HepG2 (cell line): ENCODE data around the gene CCR2. TPM values are rescaled to one million over a fixed set of nuclear protein-coding genes. Genes with fewer than 3 reads are reported as not detected.

Source experiments
- ATAC-seq: fragments of 200-7000 bp; cut with Tn5 transposase; 3 replicates; pipeline ENCODE4 v1.9.1; 2020; ENCODE audit warnings: mild to moderate bottlenecking, moderate library complexity
- BruUV-seq: library from RNA; stranded (reverse); fragments of 400-500 nt; replicated peaks from 2 replicates; lab custom pipeline; 2021; lab: Mats Ljungman, UMichigan
- CTCF ChIA-PET: fragments of 300-600 bp; formaldehyde crosslinking; extraction: SDS; loops from one replicate; lab custom pipeline; 2021; ENCODE audit warnings: low total read pairs, inconsistent platforms, low intra/inter-chr PET ratio; lab: Yijun Ruan, JAX
- POLR2A ChIA-PET: fragments of 350-600 bp; sonication (Branson Sonifier 250); formaldehyde crosslinking; loops from one replicate; lab custom pipeline; 2020; ENCODE audit warnings: antibody characterized with exemption, inconsistent platforms; lab: Yijun Ruan, JAX
- DNase-seq: peaks from one replicate; pipeline ENCODE4 v3.0.0-alpha.2; 2015; ENCODE audit warnings: low spot score
- FAIRE-seq: peaks from 3 replicates; lab custom pipeline; 2011; peaks lifted over from hg19 to GRCh38; lab: Jason Lieb, UNC
- H2AFZ ChIP-seq: one replicate; pipeline ENCODE4 v1.6.1; 2011; ENCODE audit warnings: low read length, inconsistent platforms
- H3K27ac ChIP-seq: fragments of 300-600 bp; 3 replicates; pipeline ENCODE4 v1.8.0; 2011; ENCODE audit warnings: mixed run types, mild to moderate bottlenecking, mixed read lengths, low read length, inconsistent platforms; ENCODE audit not compliant: insufficient read depth; ENCODE audit errors: extremely low read length
- H3K27me3 ChIP-seq, 2 experiments: fragments of 200-600 bp in 1 of 2; 2 replicates in 1 of 2; 3 replicates in 1 of 2; pipeline versions ENCODE4 v1.6.0 to v1.8.0; 2011; ENCODE audit warnings: low read length in 2 of 2, mild to moderate bottlenecking in 2 of 2, moderate library complexity in 2 of 2, inconsistent platforms in 1 of 2; ENCODE audit not compliant: insufficient read depth in 2 of 2, control insufficient read depth in 1 of 2
- H3K36me3 ChIP-seq, 2 experiments: fragments of 200-600 bp in 1 of 2; replicated peaks in 1 of 2; 2 replicates in 1 of 2; 3 replicates in 1 of 2; pipeline versions ENCODE4 v1.5.1 to v1.8.0; 2011; ENCODE audit warnings: low read length in 2 of 2, inconsistent platforms in 1 of 2; ENCODE audit not compliant: insufficient read depth in 2 of 2, control insufficient read depth in 1 of 2
- H3K4me1 ChIP-seq: 2 replicates; pipeline ENCODE4 v1.5.1; 2012; ENCODE audit warnings: low read length, inconsistent platforms; ENCODE audit not compliant: insufficient read depth
- H3K4me2 ChIP-seq: 2 replicates; pipeline ENCODE4 v1.6.0; 2011; ENCODE audit warnings: low read depth, low read length, inconsistent platforms
- H3K4me3 ChIP-seq, 3 experiments: fragments of 200-600 bp in 1 of 3; sonication (generic), shearing (Covaris generic) in 1 of 3; replicated peaks in 1 of 3; 2 replicates each; pipeline ENCODE4 v1.5.1; 2011 to 2016; ENCODE audit warnings: low read length in 3 of 3, inconsistent platforms in 2 of 3, low read depth in 2 of 3, mild to moderate bottlenecking in 2 of 3, control low read depth in 1 of 3, mixed read lengths in 1 of 3; ENCODE audit not compliant: insufficient read depth in 1 of 3
- H3K79me2 ChIP-seq: one replicate; pipeline ENCODE4 v1.6.1; 2011; ENCODE audit warnings: low read length, inconsistent platforms; ENCODE audit not compliant: insufficient read depth
- H3K9ac ChIP-seq: 2 replicates; pipeline ENCODE4 v1.6.0; 2011; ENCODE audit warnings: mild to moderate bottlenecking, low read depth, low read length, inconsistent platforms; ENCODE audit not compliant: insufficient read depth
- H3K9me3 ChIP-seq: 2 replicates; pipeline ENCODE4 v1.5.1; 2012; ENCODE audit warnings: mild to moderate bottlenecking, low read length
- H4K20me1 ChIP-seq: 2 replicates; pipeline ENCODE4 v1.6.0; 2011; ENCODE audit warnings: inconsistent platforms, mild to moderate bottlenecking, low read length, moderate library complexity; ENCODE audit not compliant: insufficient read depth
- CSRNP2 ChIP-seq: sonication (generic); formaldehyde crosslinking; conservative IDR thresholded peaks from 2 replicates; pipeline ENCODE4 v1.8.0; 2022; ENCODE audit warnings: low read depth, missing genetic modification reagents
- DDIT3 ChIP-seq: sonication (generic); formaldehyde crosslinking; IDR thresholded peaks from 2 replicates; pipeline ENCODE4 v1.4.0; 2020; ENCODE audit warnings: mild to moderate bottlenecking, missing genetic modification reagents
- GLMP ChIP-seq: sonication (generic); formaldehyde crosslinking; IDR thresholded peaks from 2 replicates; pipeline ENCODE4 v1.9.0; 2021; ENCODE audit warnings: missing genetic modification reagents, mild to moderate bottlenecking, borderline replicate concordance
- NR1H2 ChIP-seq: sonication (generic); formaldehyde crosslinking; IDR thresholded peaks from 2 replicates; pipeline ENCODE4 v1.8.1; 2022; ENCODE audit warnings: low read depth, missing genetic modification reagents, borderline replicate concordance
- NRL ChIP-seq: sonication (generic); formaldehyde crosslinking; IDR thresholded peaks from 2 replicates; pipeline ENCODE4 v1.5.0; 2020; ENCODE audit warnings: missing genetic modification reagents, mild to moderate bottlenecking, moderate library complexity, borderline replicate concordance
- ZKSCAN5 ChIP-seq: sonication (generic); formaldehyde crosslinking; IDR thresholded peaks from 2 replicates; pipeline ENCODE4 v1.5.1; 2020; ENCODE audit warnings: mild to moderate bottlenecking, missing genetic modification reagents
- ZNF326 ChIP-seq: sonication (generic); formaldehyde crosslinking; IDR thresholded peaks from 2 replicates; pipeline ENCODE4 v1.4.0; 2020; ENCODE audit warnings: missing genetic modification reagents, borderline replicate concordance
- ZNF546 ChIP-seq: sonication (generic); formaldehyde crosslinking; conservative IDR thresholded peaks from 2 replicates; pipeline ENCODE4 v1.8.1; 2023; ENCODE audit warnings: mild to moderate bottlenecking, missing genetic modification reagents
- ZNF646 ChIP-seq: sonication (generic); formaldehyde crosslinking; IDR thresholded peaks from 2 replicates; pipeline ENCODE4 v1.9.0; 2021; ENCODE audit warnings: mild to moderate bottlenecking, missing genetic modification reagents
- WGBS: methylation state at CpG from one replicate; pipeline ENCODE4 v1.1.6; 2017; ENCODE audit warnings: low lambda C conversion rate; 5-methylcytosine and 5-hydroxymethylcytosine counted together
- in situ Hi-C: cut with HindIII; loops from 2 replicates; pipeline ENCODE4 v1.10.0; 2017; ENCODE audit warnings: low pct_unique_long_range_greater_than_20kb; ENCODE audit not compliant: extremely low pct_ligation_motif_present
- intact Hi-C: fragments of 100-400 bp; cut with micrococcal nuclease; formaldehyde crosslinking; loops from one replicate; pipeline ENCODE4 v1.10.0; 2022; ENCODE audit not compliant: unreplicated experiment
- polyA plus RNA-seq, 8 experiments: library from polyadenylated mRNA; depleted of rRNA in 3 of 8; stranded (reverse) in 7 of 8; unstranded in 1 of 8; fragments of >200 nt; fragmentation: Illumina TruSeq in 4 of 8; extraction: Trizol in 4 of 8; gene quantifications; 2 replicates each; pipeline versions ENCODE4 v1.2.1 to v1.2.3, GENCODE V29; 2011 to 2016; ENCODE audit warnings: low read depth in 4 of 8, missing spikeins in 1 of 8, mixed read lengths in 1 of 8; ENCODE audit not compliant: insufficient read depth in 1 of 8
- total RNA-seq, 5 experiments: library from RNA; depleted of rRNA; stranded (reverse); fragments of >200 nt; fragmentation: Illumina TruSeq; extraction: Trizol; gene quantifications; 2 replicates each; pipeline ENCODE4 v1.2.3, GENCODE V29; 2016; ENCODE audit warnings: low read depth in 1 of 5

The CCR2 gene
- total and polyA plus RNA-seq, 2 of the 13 experiments (the other 11 are each of a cell fraction or from before 2014, with no cell fraction given), result not detected

DNA sequence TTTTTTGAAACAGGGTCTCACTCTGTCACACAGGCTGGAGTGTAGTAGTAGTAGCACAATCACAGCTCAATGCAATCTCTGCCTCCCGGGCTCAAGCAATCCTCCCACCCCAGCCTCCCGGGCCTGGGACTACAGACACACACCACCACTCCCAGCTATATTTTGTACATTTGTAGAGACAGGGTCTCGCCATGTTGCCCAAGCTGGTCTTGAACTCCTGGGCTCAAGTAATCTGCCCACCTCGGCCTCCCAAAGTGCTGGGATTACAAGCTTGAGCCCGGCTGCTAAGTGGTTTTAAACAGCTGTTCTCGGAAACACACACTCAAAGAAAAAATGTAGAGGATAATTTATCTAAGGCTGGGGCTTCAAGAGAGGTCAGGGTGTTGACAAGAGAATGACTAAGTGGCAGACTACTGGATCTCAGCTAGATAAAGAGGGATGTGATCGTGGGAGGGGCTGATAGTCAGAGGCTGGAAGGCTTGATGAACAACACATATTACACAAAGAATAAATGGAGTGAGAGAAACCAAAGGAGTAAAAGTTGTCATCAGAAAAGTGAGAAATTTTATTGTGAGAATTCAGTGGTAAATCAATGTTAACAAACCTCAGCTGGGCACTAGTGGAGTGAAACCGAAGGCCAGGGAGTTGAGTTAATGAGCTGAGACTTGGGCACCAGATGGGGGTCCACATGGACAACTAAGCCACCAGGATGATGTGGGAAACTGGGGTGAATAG, 46.3 kb downstream of the CCR2 start:
- BruUV-seq, result no TSS peak

More for the DNA sequence above, 46.3 kb downstream of the CCR2 start:
- intact Hi-C loops (no loop called here), in situ Hi-C loops (no loop called here)
- POLR2A ChIA-PET, result no interaction called here
- Histone ChIP-seq H3K9ac (no peak overlapping the region), H3K27ac (no peak overlapping the region), H2AFZ (no peak overlapping the region), H3K4me3 (no peak overlapping the region), H3K4me1 (no peaks in the 10 kb centered on the region), H3K36me3 (no peaks in the 10 kb centered on the region), H3K4me2 (no peak overlapping the region), H3K27me3 (peaks cover 0 to 8% of the 10 kb centered on the region in 2 experiments; a peak in 1 of 5 replicates), H3K79me2 (no peaks in the 10 kb centered on the region), H4K20me1 (no peaks in the 10 kb centered on the region), H3K9me3 (no peaks in the 10 kb centered on the region)
- ATAC-seq (no peak), FAIRE-seq (no peak), DNase-seq (no peak)
- CTCF ChIA-PET, result no interaction called here
- TF ChIP-seq NRL (no peak), ZKSCAN5 (CRISPR knock-in tag) (no peak), CSRNP2 (no peak), NR1H2 (CRISPR knock-in tag) (no peak), DDIT3 (CRISPR knock-in tag) (no peak), ZNF326 (CRISPR knock-in tag) (no peak), ZNF546 (CRISPR knock-in tag) (no peak), GLMP (CRISPR knock-in tag) (no peak), ZNF646 (CRISPR knock-in tag) (no peak)
- 14% methylated on average over 8 of the region's 8 CpGs for WGBS
